Limb (tissue), 2 donors: ENCODE results near the gene LPIN3.
A peak's percentile ranks its signal among the peaks of the same experiment; 100 is the strongest.

Source experiments
- DNase-seq, 2 donors: peaks; one replicate each; pipeline ENCODE4 v3.0.0-alpha.2; 2016; ENCODE audit errors: extremely low spot score in 2 of 2

LPIN3 gene

DNA sequence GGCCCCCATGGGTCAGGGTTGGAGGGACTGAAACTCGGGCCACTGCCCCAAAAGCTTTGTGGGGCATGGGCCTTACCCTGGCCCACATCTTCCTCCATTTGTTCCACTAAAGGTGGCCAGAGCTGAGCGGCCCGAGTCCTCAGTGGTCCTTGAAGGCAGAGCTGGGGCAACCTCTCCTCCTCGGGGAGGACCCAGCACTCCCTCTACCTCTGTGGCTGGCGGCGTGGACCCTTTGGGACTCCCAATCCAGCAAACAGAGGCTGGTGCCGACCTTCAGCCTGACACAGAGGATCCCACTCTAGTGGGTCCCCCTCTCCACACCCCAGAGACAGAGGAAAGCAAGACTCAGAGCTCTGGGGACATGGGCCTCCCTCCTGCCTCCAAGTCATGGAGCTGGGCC lies 9.3 kb downstream of the LPIN3 start:
- DNase-seq = no peak

GRCh38 chr20:41350408-41350962 lies 9.9 kb downstream of the LPIN3 start:
- DNase-seq = peak in 1 of 2 donors; percentile 19

GRCh38 chr20:41352106-41352505 lies 11.5 kb downstream of the LPIN3 start:
- peak in 1 of 2 donors; percentile 36 for DNase-seq

DNA sequence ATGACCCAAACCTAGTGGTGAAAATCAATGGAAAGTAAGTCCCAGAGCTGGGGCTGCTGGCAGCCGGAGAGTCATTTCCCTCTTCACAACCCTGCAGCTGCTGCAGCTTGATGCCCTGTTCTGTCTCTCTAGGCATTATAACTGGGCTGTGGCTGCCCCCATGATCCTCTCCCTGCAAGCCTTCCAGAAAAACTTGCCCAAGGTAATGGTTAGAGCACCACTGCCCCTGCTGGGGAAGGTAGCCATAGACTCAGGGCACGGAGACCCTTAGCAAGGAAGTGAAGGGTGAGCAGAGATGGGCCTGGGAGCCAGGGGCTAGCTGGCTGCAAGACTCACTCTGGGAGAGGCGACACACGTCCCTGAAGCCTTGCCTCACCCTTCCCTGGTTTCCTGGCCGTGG lies 12.0 kb downstream of the LPIN3 start:
- no peak for DNase-seq

GRCh38 chr20:41353530-41353929 lies 12.9 kb downstream of the LPIN3 start:
- DNase-seq = no peak

- DNase-seq = no peak
These were observed 14.6 kb downstream of the LPIN3 start for GRCh38 chr20:41355192-41355591.

DNA sequence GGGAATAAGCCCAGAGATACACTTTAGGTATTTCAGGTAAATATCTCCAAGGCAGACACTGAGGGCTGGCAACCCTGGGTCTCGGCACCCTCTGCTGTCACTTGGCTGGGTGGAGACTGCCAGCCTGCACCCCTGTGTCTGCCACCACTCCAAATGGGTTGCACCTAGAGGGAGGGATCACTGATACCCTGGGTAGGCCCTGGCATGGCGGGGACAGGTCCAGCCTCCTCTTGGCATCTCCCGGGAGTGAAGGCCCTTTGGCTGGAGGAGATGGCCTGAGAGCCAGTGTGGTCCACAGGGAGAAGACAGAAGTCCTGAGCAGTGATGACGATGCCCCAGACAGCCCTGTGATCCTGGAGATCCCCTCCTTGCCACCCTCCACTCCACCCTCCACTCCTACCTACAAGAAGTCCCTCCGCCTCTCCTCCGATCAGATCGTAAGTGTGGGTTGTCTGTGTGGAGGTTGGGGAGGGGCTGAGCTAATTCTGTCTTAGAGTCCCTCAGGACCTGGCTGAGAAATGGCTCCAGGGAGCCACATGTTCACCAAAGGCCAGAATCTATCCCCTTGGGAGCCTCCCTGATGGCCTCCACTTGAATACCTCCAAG lies 15.1 kb downstream of the LPIN3 start:
- DNase-seq = peak in 1 of 2 donors; percentile 21

- no peak for DNase-seq
These were observed 16.3 kb downstream of the LPIN3 start for GRCh38 chr20:41356951-41357350.

DNA sequence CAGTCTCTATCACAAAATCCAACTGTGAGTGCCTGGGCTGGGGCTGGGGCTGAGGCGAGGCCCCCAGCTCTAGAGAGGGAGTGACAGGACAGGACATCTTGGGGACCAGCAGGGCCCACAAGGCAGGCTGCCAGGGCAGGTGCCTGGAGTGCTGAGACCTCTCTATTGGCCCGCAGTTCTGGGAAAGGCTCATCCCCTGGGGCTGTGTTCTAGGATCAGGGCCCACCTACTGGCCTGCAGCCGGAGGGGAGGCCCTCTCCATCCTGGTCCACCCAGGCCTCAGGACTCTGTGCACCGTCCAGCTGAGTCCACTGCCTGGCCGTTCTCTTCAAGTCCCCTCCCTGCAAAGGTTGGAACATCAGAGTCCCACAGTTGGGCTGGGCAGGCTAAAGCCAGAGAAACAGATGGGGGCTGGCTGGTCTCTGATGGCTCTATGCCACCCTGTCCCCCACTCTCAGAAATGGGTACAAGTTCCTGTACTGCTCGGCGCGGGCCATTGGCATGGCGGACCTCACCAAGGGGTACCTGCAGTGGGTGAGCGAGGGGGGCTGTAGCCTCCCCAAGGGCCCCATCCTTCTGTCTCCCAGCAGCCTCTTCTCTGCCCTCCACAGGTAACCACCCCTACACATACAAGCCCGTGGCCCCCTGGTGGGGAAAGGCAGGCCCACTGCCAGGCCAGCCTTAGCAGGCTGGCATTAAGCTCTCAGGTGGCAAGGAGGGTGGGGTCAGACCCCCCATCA lies 17.0 kb downstream of the LPIN3 start:
- DNase-seq = no peak

DNA sequence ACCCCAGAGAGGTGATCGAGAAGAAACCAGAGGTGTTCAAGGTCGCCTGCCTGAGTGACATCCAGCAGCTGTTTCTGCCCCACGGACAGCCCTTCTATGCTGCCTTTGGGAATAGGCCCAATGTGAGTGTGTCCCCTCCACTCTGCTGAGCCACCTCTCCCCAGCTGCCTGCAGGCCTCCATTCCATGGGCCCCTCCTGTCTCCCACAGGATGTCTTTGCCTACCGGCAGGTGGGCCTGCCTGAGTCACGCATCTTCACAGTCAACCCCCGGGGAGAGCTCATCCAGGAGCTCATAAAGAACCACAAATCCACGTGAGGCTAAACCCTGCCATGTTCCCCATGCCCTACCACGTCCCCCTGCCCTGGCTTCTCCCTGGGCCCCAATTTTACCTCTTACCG lies 17.6 kb downstream of the LPIN3 start:
- DNase-seq = no peak

GRCh38 chr20:41358717-41359116 lies 18.1 kb downstream of the LPIN3 start:
- no peak for DNase-seq

GRCh38 chr20:41359541-41360011 lies 19.0 kb downstream of the LPIN3 start:
- DNase-seq = peak in 1 of 2 donors; percentile 32

DNA sequence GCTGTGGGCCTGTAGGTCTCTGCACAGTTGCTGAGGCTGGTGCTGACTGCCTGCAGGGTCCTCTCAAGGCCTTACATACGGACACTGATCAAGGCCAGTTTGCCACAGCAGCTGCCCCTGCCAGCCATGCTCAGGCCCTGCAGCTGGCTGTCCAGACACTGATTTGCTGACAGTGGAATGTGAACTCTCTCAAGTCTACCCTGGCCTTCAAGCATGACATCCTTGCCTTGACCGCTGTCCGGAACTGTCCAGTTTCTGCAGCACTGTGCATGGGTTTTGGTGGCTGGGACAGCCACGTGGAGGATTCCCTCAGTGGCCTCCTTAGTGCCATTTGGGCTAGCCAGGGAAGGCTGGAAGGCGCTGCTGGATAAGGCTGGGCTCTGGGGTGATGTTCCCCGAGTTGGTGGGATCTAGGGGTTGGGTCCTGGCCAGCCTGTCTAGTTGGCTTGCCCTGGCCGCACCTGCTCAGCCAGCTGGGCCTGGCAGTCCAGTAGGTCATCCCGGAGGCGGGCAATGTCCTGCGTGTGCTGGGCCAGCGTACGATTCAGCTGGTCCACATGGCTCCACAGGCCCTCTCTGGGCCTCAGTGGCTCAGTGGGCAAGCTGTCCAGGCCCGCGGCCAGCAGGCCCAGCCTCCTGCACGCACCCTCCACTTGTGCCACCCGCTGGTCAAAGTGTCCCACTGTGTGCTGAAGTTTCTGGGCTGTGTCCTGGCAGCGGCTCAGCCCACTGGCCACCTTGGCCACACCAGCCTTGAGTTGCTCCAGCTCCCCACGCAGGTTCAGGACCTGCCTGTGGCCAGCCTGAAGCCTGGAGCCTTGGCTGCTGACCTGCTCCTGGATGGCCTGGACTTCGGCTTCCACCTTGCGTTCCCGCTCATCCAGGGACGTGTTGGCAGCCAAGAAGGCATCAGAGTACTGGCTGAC lies 20.5 kb downstream of the LPIN3 start:
- peak in 1 of 2 donors; percentile 24 for DNase-seq

- DNase-seq = peak in 1 of 2 donors; percentile 47
These were observed 21.4 kb downstream of the LPIN3 start for GRCh38 chr20:41361757-41362747.

- DNase-seq = peak in 1 of 2 donors; percentile 24
These were observed 22.1 kb downstream of the LPIN3 start for GRCh38 chr20:41362748-41363140.

DNA sequence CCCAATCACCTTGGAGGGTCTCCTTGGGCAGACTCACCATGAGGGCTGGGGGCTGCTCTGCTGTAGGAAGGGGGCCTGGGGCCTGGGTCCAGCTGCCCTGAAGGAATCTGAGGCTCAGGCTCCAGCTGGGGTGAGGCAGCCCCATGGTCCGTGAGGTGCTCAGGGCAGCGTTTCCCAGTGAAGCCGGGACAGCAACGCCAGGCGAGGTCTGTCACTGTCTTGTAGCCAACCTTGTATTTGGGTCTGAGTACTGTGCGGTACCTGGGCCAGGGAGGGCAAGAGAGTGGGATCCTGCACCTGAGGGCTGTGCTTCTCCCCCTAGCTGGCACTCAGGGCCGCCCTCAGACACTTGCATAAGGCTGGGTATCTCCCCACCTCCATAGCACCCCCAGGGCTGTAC lies 23.0 kb downstream of the LPIN3 start:
- DNase-seq = peak in 1 of 2 donors; percentile 18

DNA sequence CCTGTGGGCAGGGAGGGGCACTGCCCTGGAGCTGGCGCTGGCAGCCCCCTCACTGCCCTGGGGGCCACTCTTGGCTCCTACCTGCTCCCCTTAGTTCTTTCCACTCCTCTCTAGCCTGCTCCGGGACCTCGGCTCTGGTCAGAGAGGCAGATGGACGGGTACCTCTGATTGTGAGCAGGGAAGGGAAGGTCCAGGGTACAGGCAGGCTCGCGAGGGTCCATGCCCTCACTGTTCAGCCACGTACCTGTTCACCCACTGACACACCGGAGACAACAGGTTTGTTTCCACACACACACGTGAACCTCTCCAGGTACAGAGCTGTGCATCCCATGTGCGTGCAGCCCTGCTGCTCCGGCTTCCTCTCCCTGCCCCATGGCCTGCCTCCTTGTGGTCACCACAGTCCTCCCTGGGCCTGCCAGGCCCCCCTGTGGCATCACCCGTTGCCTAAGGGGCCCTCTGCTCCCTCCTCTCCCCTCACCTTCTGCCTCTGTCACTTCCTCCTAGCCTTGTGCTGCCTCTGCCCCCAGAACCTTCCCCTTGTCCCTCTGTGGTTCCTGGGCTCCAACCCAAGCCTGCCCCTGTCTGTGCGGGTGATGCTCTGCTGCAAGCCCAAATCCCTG lies 23.7 kb downstream of the LPIN3 start:
- peak in 1 of 2 donors; percentile 25 for DNase-seq

GRCh38 chr20:41364967-41365765 lies 24.5 kb downstream of the LPIN3 start:
- peak in 1 of 2 donors; percentile 30 for DNase-seq
